T-helper 2 cell (primary cell): ENCODE results near the gene MAPK8IP3.
"Not testable (repeated sequence)": the region's sequence is repeated elsewhere in the genome, so short reads cannot be mapped to it uniquely, and the experiment has no call there.

ENCODE experiments used
- DNase-seq, 5 experiments: peaks; one replicate each; pipeline versions ENCODE4 v3.0.0 to v3.0.0-alpha.2; 2012 to 2022

MAPK8IP3 gene

DNA sequence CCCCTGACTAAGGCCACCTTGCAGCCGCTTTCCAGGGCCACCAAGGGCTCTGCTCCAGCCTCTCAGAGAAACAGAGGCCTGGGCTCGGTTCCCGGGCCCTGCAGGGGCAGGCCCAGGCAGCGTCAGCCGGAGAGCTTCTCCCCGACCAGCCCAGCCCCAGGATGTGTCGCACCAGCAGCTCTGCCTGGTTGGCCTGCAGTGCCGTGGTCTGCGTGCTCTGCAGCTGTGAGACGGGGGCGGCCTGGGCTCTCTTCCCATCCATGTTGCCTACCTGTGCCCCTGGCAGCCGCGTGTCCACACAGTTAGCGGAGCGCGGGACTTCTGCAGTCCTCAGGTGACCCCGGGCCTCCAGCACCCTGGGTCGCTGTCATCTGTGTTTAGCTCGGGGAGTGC lies 82.7 kb downstream of the MAPK8IP3 start:
- no peak for DNase-seq

DNA sequence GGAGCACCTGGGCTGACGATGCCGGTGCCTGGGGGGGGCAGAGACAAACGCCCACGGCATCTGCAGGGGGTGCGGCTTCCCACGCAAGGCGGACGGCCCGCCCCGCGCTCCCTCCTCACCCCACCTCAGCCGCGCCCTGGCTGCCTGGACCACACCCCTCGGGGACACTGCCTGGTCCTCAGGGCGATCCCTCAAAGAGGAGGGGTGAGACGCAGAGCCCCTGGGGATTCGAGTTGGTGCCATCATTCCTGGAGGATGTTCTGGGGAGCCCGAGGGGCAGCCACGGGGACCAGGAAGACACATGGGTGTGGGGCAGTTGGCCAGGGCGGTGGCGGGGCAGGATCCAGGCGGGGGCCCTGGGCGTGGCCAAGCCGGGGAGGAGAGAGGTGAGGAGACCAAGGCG lies 83.6 kb downstream of the MAPK8IP3 start:
- DNase-seq = no peak

DNA sequence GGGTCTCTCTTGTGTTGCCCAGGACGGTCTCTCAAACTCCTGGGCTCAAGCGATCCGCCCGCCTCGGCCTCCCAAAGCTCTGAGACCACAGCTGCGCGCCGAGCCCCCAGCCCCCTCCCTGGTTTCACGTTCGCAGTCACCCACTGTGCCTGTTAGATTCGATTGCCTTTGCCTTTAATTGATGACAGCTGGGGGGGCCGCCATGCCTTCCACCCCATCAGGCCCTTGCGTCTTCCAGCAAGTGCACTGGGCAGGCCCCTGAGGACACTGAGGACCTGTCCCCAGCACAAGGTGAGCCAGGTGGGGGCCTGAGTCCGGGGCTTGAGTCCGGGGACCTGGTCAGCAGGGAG lies 84.2 kb downstream of the MAPK8IP3 start:
- DNase-seq = no peak

DNA sequence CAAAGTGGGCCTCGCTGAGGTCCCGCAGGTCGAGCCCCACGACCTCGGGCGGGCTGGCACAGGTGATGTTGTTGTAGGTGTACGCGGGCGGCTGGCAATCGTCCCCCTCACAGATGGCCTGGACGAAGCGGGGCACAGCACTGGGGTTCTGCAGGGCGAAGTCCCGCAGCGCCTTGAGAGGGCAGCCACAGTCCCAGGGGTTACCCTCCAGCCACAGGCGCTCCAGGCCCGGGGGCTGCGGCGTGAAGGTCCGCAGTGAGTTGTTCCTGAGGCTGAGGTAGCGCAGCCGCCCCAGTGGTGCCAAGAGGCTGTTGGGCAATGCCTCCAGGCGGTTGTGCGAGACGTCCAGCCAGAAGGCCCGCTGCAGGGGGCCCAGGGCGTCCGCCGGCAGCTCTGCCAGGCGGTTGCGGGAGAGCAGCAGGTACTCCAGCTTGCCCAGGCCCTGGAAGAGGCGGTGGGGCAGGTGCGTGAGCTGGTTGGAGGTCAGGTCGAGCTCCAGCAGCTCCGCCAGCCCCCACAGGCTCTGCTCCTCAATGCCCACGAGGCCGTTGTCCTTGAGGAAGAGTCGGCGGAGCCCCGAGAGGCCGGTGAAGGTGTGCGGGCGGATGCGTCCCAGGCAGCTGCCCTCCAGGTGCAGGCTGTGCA lies 84.7 kb downstream of the MAPK8IP3 start:
- DNase-seq = no peak

DNA sequence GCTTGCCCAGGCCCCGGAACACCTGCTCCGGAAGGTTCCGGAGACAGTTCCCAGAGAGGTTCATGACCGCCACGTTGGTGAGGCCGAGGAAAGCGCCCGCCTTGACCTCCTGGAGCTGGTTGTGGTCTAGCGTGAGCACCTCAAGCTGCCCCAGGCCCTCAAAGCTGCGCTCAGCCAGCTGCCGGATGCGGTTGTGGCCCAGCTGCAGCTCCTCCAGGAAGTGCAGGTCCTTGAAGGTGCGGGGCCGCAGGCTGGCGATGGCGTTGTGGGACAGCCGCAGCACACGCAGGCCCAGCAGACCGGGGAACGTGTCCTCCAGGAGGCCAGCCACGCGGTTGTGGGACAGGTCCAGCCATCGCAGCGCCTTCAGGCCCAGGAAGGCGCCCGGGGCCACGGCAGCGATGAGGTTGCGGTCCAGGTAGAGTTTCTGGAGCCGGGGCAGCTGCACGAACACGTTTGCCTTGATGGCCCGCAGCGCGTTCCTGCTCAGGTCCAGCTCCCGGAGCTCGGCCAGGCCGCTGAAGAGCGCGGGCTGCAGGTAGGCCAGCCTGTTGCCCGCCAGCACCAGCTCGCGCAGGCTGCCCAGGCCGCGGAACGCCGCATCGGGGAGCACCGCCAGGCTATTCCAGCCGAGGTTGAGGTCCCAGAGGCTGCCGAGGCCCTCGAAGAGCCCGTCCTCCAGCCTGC lies 85.4 kb downstream of the MAPK8IP3 start:
- peak in 1 of 5 experiments; percentile 48 for DNase-seq

DNA sequence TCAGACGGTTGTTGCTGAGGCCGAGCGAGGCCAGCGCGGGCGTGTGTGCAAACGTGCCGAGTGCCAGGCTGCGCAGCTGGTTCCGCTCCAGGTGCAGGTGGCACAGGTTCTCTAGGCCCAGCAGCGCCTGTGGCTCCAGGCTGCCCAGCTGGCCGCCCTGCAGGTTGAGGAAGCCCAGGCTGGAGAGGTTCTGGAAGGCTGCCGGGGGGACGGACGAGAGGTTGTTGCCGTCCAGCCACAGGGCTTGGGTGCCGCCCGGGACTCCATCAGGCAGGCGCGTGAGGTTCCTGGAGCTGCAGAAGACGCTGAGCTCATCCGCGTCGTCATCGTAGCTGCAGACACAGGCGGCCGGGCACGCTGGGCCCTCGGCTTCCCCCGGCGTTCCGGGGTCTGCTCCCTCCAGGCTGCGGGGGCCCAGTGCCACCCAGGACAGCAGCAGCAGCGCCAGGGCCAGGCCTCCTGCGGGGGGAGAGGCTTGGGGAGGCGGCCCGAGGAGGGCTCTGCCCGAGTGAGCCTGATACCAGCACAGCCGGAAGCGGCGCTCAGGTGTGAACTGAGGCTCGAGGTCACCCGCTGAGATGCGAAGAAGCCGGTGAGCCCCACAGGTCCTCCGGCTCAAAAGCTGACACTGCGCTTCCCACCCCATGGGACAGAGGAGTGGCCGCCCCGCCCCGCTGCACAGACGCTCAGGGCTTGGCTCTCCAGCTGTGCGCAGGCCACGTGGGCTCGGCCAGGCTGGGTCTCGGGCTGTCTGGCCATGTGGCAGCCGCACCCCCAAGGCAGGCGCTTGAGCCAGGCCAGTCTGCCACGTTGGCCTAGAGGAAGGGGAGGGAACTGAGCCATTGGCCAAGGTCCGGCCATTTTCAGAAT lies 86.2 kb downstream of the MAPK8IP3 start:
- DNase-seq = no peak

DNA sequence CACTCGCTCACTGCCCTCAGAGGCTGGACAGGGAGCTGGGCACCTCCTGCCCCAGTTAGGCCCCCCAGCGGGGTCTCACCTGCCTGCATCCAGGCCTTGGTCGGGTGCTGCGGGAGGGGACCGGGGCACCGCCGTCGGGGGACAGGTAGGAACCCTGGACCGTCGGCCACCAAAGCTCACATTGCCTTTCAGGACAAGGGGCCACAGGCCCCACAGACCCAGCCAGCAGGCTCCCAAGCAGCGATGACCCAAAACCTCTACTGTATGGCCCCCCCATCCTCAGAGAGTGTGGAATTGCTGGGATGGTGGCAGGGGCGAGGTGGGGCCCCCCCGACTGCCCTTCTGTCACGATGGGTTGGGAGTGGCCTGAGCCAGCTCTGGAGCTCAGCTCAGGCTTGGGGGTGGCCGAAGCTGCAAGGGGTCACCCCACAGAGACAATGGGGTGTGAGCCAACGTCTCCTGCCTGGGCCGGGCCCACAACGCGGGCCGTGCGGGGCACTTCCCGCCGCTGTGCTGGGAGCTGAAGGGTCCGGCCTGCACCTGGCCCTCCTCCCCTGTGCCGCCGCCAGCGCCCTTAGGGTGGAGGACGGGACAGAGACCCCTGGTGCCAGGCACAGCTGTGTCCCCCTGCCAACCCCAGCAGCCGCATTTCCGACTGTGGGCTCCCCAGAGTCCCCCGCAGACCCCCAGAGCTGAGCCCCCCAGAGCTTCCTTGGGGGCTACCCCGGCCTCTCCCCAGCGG lies 87.0 kb downstream of the MAPK8IP3 start:
- DNase-seq = no peak

DNA sequence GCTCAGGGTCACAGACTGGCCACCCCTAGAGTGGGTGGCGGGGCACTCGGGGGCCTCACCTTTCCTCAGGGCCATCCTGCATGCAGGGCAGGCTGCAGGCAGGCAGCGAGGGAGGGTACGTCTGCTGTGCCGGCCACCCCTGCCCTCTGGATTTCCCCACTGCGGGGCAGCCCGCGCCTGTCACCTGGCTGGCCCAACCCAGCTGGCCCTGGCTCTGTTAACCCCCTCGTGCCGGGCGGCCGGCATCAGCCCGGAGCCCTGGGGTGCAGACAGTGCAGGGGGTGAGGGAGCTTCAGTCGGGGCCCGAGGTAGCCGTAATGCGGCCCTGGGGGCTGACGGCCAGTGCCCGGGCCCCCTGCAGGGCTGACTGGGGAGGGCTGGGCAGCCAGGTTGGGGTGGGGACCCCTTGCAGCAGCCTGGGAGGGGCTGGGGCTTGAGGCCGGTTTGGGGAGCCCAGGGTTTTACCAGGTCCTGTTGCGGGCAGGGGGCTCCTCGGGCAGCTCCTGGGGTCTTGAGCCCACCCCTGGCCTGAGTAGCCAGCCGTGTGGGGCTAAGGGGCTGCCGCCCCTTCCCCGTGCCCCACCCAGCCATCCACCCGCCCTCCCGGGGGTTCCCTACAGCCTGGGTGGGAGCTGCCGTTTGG lies 87.7 kb downstream of the MAPK8IP3 start, which contains the start of gene IGFALS:
TSS of gene IGFALS (minus strand) at position 128 of the 643 bp plus-strand sequence. CDS start at position 75, 53 bp downstream.
- no peak for DNase-seq

DNA sequence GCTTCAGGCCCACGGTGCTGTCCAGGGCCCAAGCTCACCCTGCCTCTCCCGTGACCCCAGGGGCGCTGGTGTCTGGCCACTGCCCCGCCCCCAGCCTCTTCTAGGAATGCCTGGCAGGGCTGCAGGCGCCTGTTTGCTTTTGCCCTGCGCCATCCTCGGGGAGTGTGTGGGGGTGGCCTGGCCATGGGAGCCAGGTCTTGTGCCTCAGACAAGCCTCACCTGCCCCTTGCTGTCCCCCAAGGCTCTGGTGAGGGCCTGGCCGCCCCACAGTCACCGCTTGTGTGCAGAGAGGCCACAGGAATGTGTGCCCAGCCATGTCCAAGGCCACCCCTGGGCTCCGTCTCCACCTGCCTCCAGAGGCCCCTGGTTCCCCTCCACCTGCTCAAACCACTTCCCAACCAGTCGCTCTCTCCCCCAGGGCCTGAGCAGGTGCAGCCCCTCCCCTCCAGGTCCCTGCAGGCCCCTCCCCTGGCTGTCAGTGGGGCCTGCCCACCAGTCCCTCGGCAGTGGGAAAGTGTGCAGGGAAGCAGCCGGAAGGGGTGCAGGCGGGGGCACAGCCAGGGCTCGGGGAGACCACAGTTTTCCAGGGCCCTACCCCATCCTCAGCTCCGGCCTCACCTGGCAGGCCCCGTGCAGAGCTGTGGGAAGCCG lies 88.4 kb downstream of the MAPK8IP3 start:
- DNase-seq = no peak

DNA sequence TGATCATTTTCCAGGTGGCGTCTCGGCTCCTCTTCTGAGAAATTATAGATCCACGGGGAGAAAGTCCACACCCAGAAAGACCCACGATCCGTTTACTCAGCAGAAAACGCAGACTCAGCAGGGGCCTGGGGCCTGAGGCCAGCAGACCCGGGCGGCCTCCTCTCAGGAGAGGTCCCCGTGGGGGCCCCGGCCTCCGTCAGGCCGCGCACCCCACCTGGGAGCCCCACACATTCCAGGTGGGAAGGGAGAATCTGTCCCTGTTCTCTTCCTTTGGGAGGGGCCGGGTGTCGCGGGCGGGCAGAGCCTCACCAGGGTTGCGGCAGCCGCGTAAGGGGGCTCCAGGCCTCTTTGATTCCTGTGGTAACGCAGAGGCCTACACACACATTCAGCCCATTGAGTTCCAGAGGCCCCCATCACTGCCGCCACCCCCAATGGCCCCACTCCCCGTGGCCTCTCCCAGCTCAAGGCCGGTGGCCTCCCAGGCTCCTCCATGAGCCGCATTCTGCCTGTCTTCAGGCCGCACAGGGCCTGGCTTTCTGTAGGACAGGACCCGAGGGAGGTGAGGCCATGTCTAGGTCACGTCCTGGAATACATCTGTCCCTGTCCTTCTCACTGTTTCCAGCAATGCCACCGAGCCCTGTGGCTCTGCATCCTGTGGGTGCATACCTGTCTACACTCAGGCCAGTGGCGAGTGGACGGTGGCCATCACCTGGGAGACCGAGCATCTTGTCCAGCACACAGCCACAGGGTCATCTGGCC lies 89.1 kb downstream of the MAPK8IP3 start:
- DNase-seq = no peak

DNA sequence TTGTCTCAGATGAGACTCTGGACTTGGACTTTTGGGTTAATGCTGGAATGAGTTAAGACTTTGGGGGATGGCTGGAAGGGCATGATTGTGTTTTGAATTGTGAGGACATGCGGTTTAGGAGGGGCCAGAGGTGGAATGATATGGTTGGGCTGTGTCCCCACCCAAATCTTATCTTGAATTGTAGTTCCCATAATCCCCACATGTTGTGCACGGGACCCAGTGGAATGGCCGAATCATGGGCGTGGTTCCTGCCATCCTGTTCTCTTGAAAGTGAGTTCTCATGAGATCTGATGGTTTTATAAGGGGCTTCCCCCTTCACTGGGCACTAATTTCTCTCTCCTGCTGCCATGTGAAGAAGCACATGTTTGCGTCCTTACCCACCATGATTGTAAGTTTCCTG lies 93.3 kb downstream of the MAPK8IP3 start:
- DNase-seq = not testable (repeated sequence)

DNA sequence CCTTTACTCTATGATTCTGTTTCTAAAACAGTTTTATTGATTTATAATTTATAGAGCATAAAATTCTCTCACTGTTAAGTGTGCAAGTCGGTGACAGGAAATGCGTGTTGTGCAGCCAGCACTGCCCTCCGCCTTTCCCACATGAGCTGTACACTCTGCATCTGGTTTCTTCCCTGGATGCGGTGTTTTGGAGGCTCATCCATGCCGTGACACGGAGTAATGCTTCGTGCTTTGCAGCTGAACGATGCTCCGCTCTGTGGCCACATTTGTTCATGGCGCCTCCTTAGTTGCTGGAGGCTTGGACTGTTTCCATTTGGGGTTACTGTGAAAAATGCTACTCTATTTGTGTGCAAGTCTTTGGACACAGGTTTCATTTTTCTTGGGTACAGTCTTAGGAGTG lies 94.7 kb downstream of the MAPK8IP3 start:
- no peak for DNase-seq

DNA sequence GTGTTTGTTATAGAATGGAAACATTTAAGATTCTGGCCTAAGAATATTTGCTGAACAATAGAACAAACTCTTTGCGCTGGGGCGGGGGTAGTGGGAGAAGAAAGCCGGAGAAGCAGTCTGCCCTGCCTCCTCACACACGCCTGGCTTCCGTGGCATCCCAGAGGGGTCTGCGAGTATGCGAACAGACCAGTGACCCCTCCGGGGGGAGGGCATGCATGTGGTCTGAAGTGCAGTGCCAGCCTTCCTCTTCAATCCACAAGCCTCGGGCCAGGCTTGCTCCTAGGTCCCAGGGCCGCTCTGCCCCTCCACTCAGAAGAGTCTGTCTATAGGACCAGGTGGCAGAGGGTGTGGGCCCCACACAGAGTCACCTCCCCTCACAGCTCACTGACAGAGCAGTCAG lies 101.6 kb downstream of the MAPK8IP3 start:
- no peak for DNase-seq

DNA sequence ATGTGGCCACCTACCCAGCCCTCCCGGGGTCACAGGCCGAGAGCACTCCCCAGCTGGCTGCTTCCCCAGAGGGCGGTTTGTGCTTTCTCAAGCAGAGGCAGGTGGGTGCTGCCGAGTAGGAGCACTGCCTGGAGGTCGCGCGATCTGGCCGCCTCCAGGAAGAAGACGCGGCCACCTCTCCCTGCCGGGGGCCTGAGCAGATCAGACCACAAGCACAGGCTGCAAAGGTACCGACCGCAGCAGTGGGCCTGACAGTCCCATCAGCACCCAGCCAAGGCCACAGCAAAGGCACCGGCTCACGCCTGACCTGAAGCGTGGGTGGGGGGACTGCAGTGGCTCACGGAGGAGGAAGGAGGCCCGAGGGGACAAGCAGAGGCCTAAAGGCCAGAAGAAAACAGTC lies 102.7 kb downstream of the MAPK8IP3 start:
- DNase-seq = no peak

DNA sequence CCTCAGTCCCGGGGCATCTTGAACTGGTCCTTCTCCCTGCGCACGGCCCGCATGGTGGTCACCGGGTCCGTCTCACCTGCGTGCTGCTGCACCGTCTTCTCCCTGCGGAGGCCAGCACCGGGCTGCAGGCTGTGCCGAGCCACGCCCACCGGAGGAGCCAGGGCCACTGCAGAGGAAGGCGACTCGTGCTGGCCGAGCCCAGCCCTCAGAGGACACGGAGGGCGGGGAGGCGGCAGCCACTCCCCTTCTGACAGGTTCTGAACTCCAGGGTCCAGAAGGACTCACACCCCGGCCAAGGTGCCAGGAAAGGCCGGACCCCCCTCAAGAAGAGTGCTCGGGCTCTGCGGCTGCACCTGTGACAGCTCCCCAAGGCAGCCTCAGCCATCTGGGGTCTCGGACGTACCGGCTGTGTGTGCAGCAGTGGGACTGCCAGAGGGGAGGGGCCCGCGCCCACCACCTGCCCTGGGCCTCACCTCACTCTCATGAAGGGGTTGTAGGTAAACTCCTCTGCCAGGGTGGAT lies 103.3 kb downstream of the MAPK8IP3 start:
- DNase-seq = no peak

DNA sequence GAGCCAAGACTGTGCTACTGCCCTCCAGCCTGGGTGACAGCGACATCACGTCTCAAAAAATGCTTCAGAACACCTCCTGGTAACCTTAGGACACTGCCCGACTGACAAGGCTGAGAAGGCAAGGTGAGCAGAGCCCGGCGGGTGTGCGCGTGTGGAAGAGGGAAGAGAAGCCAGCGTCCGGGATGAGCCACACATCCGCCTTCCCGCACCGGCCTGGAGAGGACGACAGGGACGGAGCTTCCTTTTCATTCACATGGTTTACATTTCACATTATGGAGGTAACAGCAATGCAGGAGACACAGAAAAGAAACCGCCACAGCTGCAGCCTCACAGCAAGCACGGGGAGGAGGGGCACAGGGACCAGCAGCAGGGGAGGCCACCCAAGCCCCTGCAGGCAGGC lies 104.1 kb downstream of the MAPK8IP3 start:
- no peak for DNase-seq

DNA sequence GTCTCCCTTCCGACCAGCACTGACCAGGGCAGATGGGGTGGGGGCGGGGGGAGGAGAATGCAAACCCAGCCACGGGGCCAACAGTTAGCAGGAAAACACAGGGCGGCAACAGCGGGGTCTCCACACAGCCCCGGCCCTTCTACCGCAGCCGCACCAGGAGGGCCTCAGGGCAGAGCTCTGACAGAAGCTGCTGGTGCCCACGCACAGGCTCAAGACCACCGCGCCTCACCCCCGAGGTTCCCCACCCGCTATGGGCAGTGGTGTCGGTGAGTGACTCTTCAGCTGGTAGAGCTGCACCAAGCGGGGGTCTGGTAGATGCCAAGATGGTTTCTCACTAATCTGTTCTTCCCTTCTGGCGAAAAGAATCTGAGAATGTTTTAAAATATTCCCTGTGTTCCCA lies 104.5 kb downstream of the MAPK8IP3 start:
- no peak for DNase-seq

DNA sequence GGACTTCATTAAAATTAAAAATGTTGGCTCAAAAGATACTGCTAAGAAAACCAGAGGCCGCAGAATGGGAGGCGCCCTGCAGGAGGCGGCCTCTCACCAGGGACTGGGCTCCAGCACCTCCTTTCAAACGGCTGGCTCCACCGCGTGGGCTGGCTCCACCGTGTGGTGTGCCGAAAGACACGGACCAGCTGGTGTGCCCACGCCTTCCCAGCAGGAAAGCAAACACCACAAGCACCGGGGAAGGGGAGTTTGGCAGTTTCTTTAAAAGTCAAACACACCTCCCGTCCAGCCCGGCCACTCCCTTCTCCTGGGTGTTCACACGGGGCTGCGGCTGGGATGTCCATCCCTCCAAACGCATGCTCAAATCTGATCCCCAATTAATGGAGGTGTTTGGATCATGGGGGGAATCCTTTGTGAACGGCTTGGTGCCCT lies 106.8 kb downstream of the MAPK8IP3 start:
- peak in 2 of 5 experiments; percentile 30 to 56 for DNase-seq

DNA sequence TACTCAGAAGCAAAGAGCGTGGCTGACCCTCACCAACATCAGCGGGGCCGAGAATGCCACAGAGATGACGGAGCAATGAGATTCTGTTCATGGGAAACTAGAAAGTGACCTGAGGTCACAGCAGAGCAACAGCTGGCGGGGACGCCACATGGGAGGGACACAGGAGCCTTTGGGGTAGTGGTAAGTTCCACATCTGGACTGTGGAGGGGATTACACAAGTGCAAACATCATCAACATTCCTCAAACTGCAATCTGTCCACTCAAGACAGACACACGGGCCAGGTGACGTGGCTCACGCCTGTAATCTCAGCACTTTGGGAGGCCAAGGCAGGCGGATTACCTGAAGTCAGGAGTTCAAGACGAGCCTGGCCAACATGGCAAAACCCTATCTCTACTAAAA lies 109.5 kb downstream of the MAPK8IP3 start:
- no peak for DNase-seq

DNA sequence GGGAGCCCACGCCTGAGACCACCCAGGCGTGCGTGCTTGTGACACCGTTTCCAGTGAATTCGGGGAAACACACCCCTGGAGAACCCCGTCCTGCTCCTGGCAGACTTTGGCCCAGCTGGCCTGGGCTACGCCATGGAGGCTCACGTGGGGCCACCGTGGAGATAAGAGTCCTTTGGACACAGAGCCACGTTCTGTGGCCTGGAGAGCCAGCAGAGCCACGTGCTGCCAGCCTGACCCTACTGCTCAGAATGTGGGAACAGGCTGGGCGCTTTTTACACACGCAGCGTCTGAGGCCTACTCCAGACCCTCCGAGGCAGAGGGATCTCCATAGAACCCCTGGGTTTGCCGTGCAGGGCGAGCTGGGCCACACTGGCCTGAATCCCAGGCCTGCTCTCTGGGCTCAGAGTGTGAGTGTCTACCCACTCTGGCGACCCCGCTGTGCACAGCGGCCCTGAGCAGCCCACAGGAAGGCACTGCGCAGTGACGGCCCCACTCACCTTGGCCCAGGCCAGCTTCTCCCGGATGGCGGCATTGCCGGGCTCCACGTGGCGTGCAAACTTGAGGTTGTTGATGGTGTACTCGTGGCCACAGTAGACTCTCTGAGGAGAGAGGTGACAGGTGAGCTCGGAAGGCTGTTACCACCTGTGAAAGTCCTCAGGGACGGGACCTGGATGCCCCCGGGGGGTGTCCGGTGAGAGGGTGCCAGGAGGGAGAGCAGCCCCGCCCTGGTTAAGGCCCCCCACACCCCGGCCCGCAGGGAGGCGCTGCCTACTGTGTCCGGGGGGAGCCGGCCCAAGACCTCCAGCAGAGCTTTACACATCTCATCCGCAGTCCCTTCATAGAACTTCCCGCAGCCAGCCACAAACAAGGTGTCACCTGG lies 110.6 kb downstream of the MAPK8IP3 start:
- no peak for DNase-seq
